SU-DHL-6 (cell line): ENCODE results near the gene OR52N2.

ENCODE experiments used
- H2AFZ ChIP-seq: fragments of 200-600 bp; sonication (generic); 2 replicates; pipeline ENCODE4 v1.6.1; 2014; ENCODE audit warnings: low read depth, mild to moderate bottlenecking, moderate library complexity, mixed read lengths, antibody characterized with exemption, low read length; ENCODE audit not compliant: severe bottlenecking
- H3F3A ChIP-seq: fragments of 200-600 bp; shearing (Covaris generic); 2 replicates; pipeline ENCODE4 v1.6.0; 2016; ENCODE audit warnings: antibody characterized with exemption, mild to moderate bottlenecking; ENCODE audit not compliant: insufficient read depth
- H3K27ac ChIP-seq: fragments of 200-600 bp; sonication (generic); 2 replicates; pipeline ENCODE4 v1.5.1; 2016; ENCODE audit warnings: low read depth, mild to moderate bottlenecking, low read length, moderate library complexity, mixed read lengths
- H3K27me3 ChIP-seq: fragments of 200-600 bp; sonication (generic), shearing (Covaris generic); 2 replicates; pipeline ENCODE4 v1.6.0; 2014; ENCODE audit warnings: mild to moderate bottlenecking, low read length
- H3K36me3 ChIP-seq: fragments of 200-600 bp; sonication (generic); 2 replicates; pipeline ENCODE4 v1.6.1; 2014; ENCODE audit warnings: mild to moderate bottlenecking, low read length, mixed read lengths
- H3K4me2 ChIP-seq: fragments of 300-600, 200-600 bp; shearing (Covaris generic), sonication (generic); 2 replicates; pipeline ENCODE4 v1.6.0; 2014; ENCODE audit warnings: low read length, low read depth, mild to moderate bottlenecking; ENCODE audit not compliant: poor library complexity, severe bottlenecking
- H3K4me3 ChIP-seq: fragments of 200-600 bp; sonication (generic); 2 replicates; pipeline ENCODE4 v1.5.1; 2014; ENCODE audit warnings: antibody characterized with exemption, low read length, mild to moderate bottlenecking, mixed read lengths; ENCODE audit not compliant: insufficient read depth, poor library complexity, severe bottlenecking
- H3K79me2 ChIP-seq: fragments of 200-600 bp; sonication (generic); 2 replicates; pipeline ENCODE4 v1.6.1; 2014; ENCODE audit warnings: mild to moderate bottlenecking, low read length, moderate library complexity; ENCODE audit not compliant: insufficient read depth
- H3K9ac ChIP-seq: fragments of 200-600 bp; sonication (generic); 2 replicates; pipeline ENCODE4 v1.7.0; 2014; ENCODE audit warnings: mild to moderate bottlenecking, low read length
- H3K9me2 ChIP-seq: fragments of 200-600 bp; sonication (generic); replicated peaks from 2 replicates; pipeline ENCODE4 v1.6.1; 2014; ENCODE audit warnings: low read length; ENCODE audit not compliant: insufficient read depth
- H3K9me3 ChIP-seq: fragments of 200-600 bp; sonication (generic); 2 replicates; pipeline ENCODE4 v1.6.1; 2014; ENCODE audit warnings: low read length, mixed read lengths; ENCODE audit not compliant: insufficient read depth
- H4K20me1 ChIP-seq: fragments of 200-600 bp; sonication (generic); 2 replicates; pipeline ENCODE4 v1.6.1; 2014; ENCODE audit warnings: low read depth, mild to moderate bottlenecking, antibody characterized with exemption, low read length, moderate library complexity, mixed read lengths
- CTCF ChIP-seq: fragments of 200-600 bp; sonication (generic); IDR thresholded peaks from one replicate; pipeline ENCODE4 v1.5.1; 2017; ENCODE audit warnings: antibody characterized with exemption, mild to moderate bottlenecking, low read length, moderate library complexity; ENCODE audit not compliant: insufficient read depth, poor library complexity, severe bottlenecking
- EZH2phosphoT487 ChIP-seq: fragments of 200-600 bp; sonication (generic), shearing (Covaris generic); conservative IDR thresholded peaks from 2 replicates; pipeline ENCODE4 v1.6.1; 2018; ENCODE audit warnings: mild to moderate bottlenecking, antibody characterized with exemption, low read length, moderate library complexity, mixed read lengths

The OR52N2 gene

GRCh38 chr11:5841797-5842196 lies 33.1 kb downstream of the OR52N2 start, which contains the start of gene OR52E6:
Gene OR52E6, minus strand, starts transcription at chr11:5841897. Its CDS starts 0 bp downstream, at chr11:5841897.
- Histone ChIP-seq H3K4me2 (no peak within 1 kb of the TSS), H3K9me3 (peaks cover 5% of the 10 kb centered on the region; the same call in 1 of the 2 replicates), H3K9ac (no peak within 1 kb of the TSS), H2AFZ (no peak within 1 kb of the TSS), H3K27me3 (no peaks in the 10 kb centered on the region; the same call in 1 of the 2 replicates), H3K36me3 (no peaks in the 10 kb centered on the region), H3K4me3 (no peak within 1 kb of the TSS), H4K20me1 (no peaks in the 10 kb centered on the region), H3F3A (no peaks in the 10 kb centered on the region), H3K79me2 (no peaks in the 10 kb centered on the region), H3K9me2 (no peaks in the 10 kb centered on the region), H3K27ac (no peak within 1 kb of the TSS)
- TF ChIP-seq CTCF (no peak), EZH2phosphoT487 (no peak)

GRCh38 chr11:5846701-5847100 lies 38.0 kb downstream of the OR52N2 start:
- no peaks in the 10 kb centered on the region for H3F3A ChIP-seq
- H3K27ac ChIP-seq = no peak overlapping the region
- no peaks in the 10 kb centered on the region for H3K36me3 ChIP-seq
- H3K9ac ChIP-seq = no peak overlapping the region
- no peak overlapping the region for H3K4me2 ChIP-seq
- H2AFZ ChIP-seq = no peak overlapping the region
- H4K20me1 ChIP-seq = no peaks in the 10 kb centered on the region
- no peak overlapping the region for H3K4me3 ChIP-seq
- no peaks in the 10 kb centered on the region for H3K9me2 ChIP-seq
- no peaks in the 10 kb centered on the region for H3K9me3 ChIP-seq
- H3K79me2 ChIP-seq = no peaks in the 10 kb centered on the region
- TF ChIP-seq CTCF = no peak
- TF ChIP-seq EZH2phosphoT487 = no peak
- H3K27me3 ChIP-seq = no peaks in the 10 kb centered on the region; the same call in 1 of the 2 replicates

GRCh38 chr11:5847711-5848110 lies 39.0 kb downstream of the OR52N2 start:
- no peaks in the 10 kb centered on the region for H4K20me1 ChIP-seq

More at GRCh38 chr11:5847711-5848110, 39.0 kb downstream of the OR52N2 start:
- Histone ChIP-seq H3K36me3 (no peaks in the 10 kb centered on the region), H3K27me3 (peaks cover 2% of the 10 kb centered on the region; the same call in 1 of the 2 replicates), H3K27ac (no peak overlapping the region), H3K4me3 (no peak overlapping the region), H3K9me2 (no peaks in the 10 kb centered on the region), H2AFZ (no peak overlapping the region), H3K4me2 (no peak overlapping the region), H3K79me2 (no peaks in the 10 kb centered on the region), H3K9ac (no peak overlapping the region), H3K9me3 (no peaks in the 10 kb centered on the region), H3F3A (no peaks in the 10 kb centered on the region)
- TF ChIP-seq EZH2phosphoT487 (no peak), CTCF (no peak)
